Activated effector memory CD4-positive, alpha-beta T cell treated with Interleukin-2 at 50 U/mL for 16 hours (primary cell): ENCODE results near the gene LGALS3BP.

Experiments used
- DNase-seq: peaks from one replicate; pipeline ENCODE4 v3.0.0-alpha.2; 2020

LGALS3BP gene

GRCh38 chr17:78999056-78999768, 19.5 kb upstream of the LGALS3BP start:
- no peak for DNase-seq

- no peak for DNase-seq
Observed at GRCh38 chr17:78998311-78999055, 18.8 kb upstream of the LGALS3BP start.

- no peak for DNase-seq
Observed at GRCh38 chr17:78997881-78998280, 18.2 kb upstream of the LGALS3BP start.

- DNase-seq, result no peak
Observed at GRCh38 chr17:78997231-78997741, 17.6 kb upstream of the LGALS3BP start.

GRCh38 chr17:78996781-78997201, 17.1 kb upstream of the LGALS3BP start:
- DNase-seq, result no peak

- no peak for DNase-seq
Observed at GRCh38 chr17:78995761-78996451, 16.2 kb upstream of the LGALS3BP start.

- no peak for DNase-seq
Observed at GRCh38 chr17:78995022-78995760, 15.5 kb upstream of the LGALS3BP start.

GRCh38 chr17:78993981-78994671, 14.4 kb upstream of the LGALS3BP start:
- no peak for DNase-seq

- DNase-seq, result peak; percentile 27
Observed at GRCh38 chr17:78993241-78993956, 13.7 kb upstream of the LGALS3BP start.

GRCh38 chr17:78992542-78993212, 13.0 kb upstream of the LGALS3BP start:
- DNase-seq, result no peak

- no peak for DNase-seq
Observed at GRCh38 chr17:78991906-78992532, 12.3 kb upstream of the LGALS3BP start.

GRCh38 chr17:78991017-78991738, 11.5 kb upstream of the LGALS3BP start:
- DNase-seq, result no peak

- DNase-seq, result no peak
Observed at GRCh38 chr17:78990349-78991016, 10.8 kb upstream of the LGALS3BP start.

- DNase-seq, result no peak
Observed at GRCh38 chr17:78988152-78988551, 8.4 kb upstream of the LGALS3BP start.

GRCh38 chr17:78986649-78987328, 7.1 kb upstream of the LGALS3BP start:
- DNase-seq, result no peak

- no peak for DNase-seq
Observed at GRCh38 chr17:78986048-78986648, 6.4 kb upstream of the LGALS3BP start.

GRCh38 chr17:78985395-78985794, 5.7 kb upstream of the LGALS3BP start:
- no peak for DNase-seq
